MV-4-11 (cell line): ENCODE data around the gene CHAF1B.

Experiments used
- DNase-seq: peaks from one replicate; lab custom pipeline; 2025; lab: John Stamatoyannopoulos, UW

The CHAF1B gene

DNA sequence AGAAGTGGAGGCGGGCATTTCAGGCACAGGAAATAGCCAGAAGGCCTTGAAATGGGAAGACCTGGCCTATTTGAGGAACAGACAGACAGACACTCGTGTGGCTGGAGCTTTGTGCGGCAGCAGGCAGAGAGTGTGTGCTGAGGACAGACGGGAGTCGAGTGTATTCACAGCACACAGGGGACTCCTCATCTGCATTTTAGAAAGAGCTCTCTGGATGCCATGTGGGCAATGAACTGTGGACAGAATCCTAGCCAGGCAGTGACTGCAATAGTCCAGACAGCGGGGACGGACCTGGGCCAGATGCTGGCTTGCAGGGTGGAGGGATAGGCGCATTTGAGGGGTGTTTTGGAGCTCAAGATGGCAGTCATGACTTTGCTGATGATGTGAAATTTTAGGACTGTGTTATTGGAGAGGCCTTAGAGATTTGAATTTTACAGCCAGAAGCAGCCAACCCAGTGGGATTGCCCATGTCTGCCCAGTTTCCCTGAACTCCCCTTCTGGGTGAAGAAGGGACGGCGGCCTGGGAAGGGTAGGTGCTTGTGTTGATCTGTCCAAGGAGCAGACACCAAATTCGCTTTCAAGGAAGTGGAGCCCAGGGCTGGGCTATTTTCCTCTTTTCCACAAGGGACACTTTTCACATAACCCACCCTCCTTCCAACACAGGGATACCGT lies 43.7 kb downstream of the CHAF1B start:
- no peak for DNase-seq

- DNase-seq = peak; percentile 87
These were observed 44.9 kb downstream of the CHAF1B start for GRCh38 chr21:36429947-36430546.

DNA sequence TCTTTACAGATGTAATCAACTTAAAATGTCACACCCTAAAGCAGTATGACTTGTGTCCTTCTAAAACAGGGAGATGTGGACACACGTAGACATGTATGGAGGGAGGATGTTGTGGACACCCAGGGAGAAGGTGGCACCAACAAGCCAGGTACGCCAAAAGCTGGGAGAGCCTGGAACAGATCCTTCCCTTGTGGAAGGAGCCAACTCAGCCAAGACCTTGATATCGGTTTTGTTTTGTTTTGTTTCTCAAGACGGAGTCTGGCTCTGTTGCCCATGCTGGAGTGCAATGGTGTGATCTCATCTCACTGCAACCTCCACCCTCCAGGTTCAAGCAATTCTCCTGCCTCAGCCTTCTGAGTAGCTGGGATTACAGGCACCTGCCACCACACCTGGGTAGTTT lies 45.6 kb downstream of the CHAF1B start:
- DNase-seq = no peak

- peak; percentile 31 for DNase-seq
These were observed 46.1 kb downstream of the CHAF1B start for GRCh38 chr21:36431252-36431651.

GRCh38 chr21:36433059-36433709 lies 48.0 kb downstream of the CHAF1B start:
- DNase-seq = no peak

DNA sequence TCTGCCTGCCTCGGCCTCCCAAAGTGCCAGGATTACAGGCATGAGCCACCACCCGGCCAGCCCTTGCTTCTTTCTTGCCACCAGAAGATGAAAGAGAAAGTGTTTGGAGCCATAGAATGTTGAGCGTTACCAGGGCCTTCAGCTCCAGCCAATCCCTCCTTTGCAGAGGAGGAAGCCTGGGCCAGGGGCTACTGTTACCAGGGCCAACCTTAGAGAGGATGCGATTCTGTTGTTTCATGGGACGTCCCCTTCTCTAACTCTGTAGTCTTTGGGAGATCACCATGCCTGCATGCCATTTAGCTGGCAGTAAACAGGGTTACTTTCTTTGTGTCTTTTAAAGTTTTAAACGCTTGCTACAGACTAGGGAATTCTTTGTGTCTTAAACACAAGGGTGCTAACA lies 49.0 kb downstream of the CHAF1B start:
- no peak for DNase-seq

- peak; percentile 55 for DNase-seq
These were observed 51.9 kb downstream of the CHAF1B start for GRCh38 chr21:36436829-36437744.

DNA sequence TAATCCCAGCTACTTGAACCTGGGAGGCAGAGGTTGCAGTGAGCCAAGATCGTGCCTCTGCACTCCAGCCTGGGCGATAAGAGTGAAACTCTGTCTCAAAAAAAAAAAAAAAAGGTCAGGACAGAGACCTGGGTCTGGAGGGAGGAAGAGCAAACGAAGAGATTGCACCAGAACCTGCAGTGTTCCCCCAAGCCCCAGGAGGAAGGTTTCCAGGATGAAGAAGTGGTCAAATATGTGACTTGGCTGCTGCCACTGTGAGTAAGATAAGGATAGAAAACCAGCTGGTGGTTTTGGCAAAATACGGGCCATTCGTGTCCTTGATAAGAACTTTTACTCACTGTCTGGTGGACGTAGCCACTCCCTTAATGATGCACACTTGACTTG lies 52.5 kb downstream of the CHAF1B start:
- peak; percentile 66 for DNase-seq

DNA sequence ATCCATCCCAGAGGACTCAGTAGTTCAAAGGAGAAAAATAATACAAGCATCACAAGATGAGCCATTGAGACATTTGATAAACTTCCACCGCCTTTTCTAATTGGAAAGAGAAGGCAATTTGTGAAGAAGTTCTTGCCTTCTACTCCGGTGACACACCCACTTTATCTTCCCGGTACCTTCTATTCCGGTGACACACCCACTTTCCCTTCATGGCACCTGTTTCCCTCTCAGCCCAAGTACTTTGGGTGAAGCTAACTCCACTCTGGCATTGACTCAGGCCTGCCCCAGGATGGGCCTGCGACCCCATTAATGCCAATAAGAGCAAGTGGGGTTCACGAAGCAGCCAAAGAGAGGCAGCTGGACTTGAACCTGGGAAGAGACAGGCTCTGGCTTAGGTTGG lies 56.5 kb downstream of the CHAF1B start:
- no peak for DNase-seq

DNA sequence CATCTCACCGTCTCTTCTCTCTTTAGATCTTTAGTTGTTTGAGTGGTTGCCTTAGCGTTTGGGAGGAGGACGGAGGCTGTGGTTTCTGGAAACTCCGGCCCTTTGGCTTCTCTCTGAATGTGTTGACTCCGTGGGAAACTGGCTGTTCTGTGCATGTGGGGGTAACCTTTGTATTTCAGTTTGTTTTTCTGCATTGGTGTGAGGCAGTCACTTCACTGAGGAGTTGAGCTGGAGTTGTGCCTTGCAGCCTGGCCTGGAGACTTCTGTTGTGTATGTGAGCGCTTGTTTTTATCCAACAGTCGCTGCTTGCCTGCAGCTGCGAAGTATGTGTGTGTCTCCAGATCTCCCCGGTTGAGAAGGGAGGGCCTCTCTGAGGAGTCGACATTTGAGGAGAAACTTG lies 61.1 kb downstream of the CHAF1B start:
- DNase-seq = no peak

- no peak for DNase-seq
These were observed 65.3 kb downstream of the CHAF1B start for GRCh38 chr21:36450511-36450910.

- DNase-seq = no peak
These were observed 66.3 kb downstream of the CHAF1B start for GRCh38 chr21:36451506-36451905.

GRCh38 chr21:36452281-36452825 lies 67.2 kb downstream of the CHAF1B start:
- no peak for DNase-seq

DNA sequence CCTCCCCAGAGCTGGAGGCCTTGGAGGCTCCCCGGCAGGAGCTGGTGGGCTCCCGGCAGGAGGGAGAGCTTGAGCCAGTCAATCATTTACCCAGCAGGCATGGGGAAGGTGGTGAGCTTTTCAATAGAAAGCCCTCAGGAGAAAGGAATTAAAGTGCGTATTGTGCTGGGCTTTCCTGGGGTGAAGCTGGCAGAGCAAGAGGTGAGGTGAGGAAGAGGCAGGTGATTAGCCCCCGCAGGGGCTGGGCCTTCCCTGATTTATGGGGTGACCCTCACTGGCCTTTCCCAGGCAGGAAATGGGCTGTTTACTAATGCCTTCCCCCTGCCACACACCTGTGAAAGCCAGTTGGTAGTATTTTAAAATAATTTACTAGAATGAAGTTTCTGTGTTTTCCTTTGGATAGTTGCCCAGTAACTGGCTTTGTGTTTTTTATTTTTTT lies 68.9 kb downstream of the CHAF1B start:
- no peak for DNase-seq

DNA sequence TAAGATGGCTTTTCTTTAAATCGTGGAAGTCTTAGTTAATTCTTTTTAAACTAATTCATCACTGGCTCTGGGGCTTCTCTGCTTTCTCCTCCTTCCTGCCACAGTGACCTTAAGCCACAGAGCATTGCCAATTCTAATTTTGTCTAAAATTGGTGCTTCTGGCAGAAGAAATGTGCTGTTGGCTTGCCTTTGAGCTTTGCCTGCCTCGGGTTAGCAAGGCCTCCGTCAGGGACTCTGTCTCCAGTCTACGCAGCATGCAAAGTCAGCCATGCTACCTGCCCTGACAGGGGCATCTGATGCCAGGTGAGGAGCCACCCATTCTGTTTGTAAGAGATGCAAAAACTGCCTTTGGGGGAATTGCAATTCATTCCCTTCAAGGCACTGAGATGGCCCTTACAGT lies 69.5 kb downstream of the CHAF1B start:
- no peak for DNase-seq

- DNase-seq = no peak
These were observed 71.7 kb downstream of the CHAF1B start for GRCh38 chr21:36456729-36457414.

- no peak for DNase-seq
These were observed 73.9 kb downstream of the CHAF1B start for GRCh38 chr21:36459098-36459497.

DNA sequence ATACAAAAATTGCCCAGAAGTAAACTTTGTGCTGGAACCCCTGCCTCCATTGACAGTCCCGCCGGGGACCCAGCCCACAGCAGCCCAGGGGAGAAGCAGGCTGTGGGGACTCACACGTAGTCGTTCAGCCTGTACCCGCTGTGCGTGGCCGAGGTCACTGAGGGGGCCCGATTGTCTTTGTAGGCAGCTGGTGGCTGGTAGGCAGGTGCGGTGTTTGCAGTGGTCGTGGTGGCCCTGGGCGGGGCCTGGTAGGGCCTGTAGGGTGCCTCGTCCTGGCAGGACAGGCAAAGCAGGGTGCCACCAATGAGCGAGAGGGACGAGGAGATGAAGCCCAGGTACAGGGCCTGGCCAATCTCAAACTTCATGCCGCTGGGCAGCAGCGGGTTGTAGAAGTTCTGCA lies 75.7 kb downstream of the CHAF1B start:
- DNase-seq = no peak

- DNase-seq = no peak
These were observed 76.2 kb downstream of the CHAF1B start for GRCh38 chr21:36461277-36461917.

DNA sequence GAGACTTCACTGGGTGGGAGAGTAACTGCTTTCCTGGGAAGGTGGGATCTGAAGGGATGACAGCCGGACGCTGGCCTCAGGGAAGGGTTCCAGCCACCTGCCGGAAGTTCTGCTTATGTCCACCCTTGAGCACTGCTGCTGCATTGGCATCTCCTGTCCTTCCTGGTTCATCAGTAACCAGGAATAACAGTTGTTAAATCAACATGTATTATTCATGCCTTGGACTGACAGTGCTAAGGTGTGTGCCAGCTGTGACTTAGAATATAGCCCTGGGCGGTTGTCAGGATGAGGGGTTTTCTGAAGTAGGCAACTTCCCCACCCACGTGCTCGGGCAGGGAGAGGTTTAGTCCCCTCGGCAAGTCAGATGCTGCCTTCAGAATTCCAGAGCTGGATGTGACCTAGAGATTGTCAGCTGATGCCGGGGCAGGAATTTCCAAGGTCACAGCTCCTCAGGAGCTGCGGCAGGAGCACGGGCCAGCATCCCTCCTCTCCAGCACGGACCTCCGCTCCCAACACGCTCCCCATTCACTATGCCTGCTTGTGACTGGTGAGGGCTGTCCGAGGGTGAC lies 76.8 kb downstream of the CHAF1B start:
- DNase-seq = no peak

GRCh38 chr21:36463204-36463603 lies 78.0 kb downstream of the CHAF1B start:
- DNase-seq = no peak
